Activated T-helper 2 cell treated with anti-CD3 and anti-CD28 coated beads, Interferon-gamma antibody, Interleukin-2, Interleukin-4, amounts not matched to agents 10 μg/mL and 5 μg/mL and 100 μg/mL, durations not matched to agents 14 hours and 24 hours and 36 hours (primary cell): Measurements from ENCODE around the gene TTC23. TPM values are rescaled to one million over a fixed set of nuclear protein-coding genes. Genes with fewer than 3 reads are reported as not detected.

Experiments
- DNase-seq: peaks from one replicate; pipeline ENCODE4 v3.0.0; 2021; ENCODE audit warnings: low spot score
- H3K27ac Mint-ChIP-seq: one replicate; pipeline ENCODE4 v1.8.0; 2021; ENCODE audit warnings: mixed read lengths
- H3K27me3 Mint-ChIP-seq: one replicate; pipeline ENCODE4 v1.8.0; 2021; ENCODE audit warnings: low read depth, mixed read lengths
- H3K36me3 Mint-ChIP-seq: one replicate; pipeline ENCODE4 v1.8.0; 2021; ENCODE audit warnings: low read depth, mixed read lengths
- H3K4me1 Mint-ChIP-seq: one replicate; pipeline ENCODE4 v1.8.0; 2021; ENCODE audit warnings: low read depth, mixed read lengths
- H3K4me3 Mint-ChIP-seq: one replicate; pipeline ENCODE4 v1.8.0; 2021; ENCODE audit warnings: low read depth, mild to moderate bottlenecking, moderate library complexity, mixed read lengths
- H3K9me3 Mint-ChIP-seq: one replicate; pipeline ENCODE4 v1.8.0; 2021; ENCODE audit warnings: mixed read lengths
- intact Hi-C: fragments of 100-400 bp; cut with micrococcal nuclease; formaldehyde crosslinking; loops from one replicate; pipeline ENCODE4 v1.15.1; 2023
- total RNA-seq: library from RNA; stranded (reverse); gene quantifications from 2 replicates; pipeline ENCODE4 v1.2.3, GENCODE V29; 2022

Gene TTC23
- total RNA-seq, 1 donor from 2014 or later, result 3.9 TPM

DNA sequence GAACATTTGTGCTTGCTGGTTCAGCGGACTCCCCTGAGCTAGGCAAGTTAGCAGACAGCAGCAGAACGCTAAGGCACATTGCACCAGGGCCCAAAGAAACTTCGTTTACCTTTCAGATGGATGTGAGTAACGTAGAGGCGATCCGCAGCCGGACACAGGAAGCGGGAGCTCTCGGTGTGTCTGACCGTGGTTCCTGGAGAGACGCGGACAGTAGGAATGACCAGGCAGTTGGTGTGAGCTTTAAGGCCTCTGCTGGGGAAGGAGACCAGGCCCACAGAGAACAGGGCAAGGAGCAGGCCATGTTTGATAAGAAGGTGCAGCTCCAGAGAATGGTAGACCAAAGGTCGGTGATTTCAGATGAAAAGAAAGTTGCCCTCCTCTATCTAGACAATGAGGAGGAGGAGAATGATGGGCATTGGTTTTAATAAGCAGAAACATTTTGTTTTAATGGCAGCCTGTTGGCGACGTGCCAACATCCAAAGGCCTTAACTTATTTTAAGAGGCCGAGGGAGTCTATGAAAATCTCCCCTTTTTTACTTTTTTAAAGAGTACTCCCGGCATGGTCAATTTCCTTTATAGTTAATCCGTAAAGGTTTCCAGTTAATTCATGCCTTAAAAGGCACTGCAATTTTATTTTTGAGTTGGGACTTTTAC, 116.6 kb downstream of the TTC23 start:
- intact Hi-C loops, result no loop called here
- DNase-seq, result no peak
- Mint-ChIP-seq H3K9me3 (no peaks in the 10 kb centered on the region), H3K27me3 (no peaks in the 10 kb centered on the region), H3K27ac (no peak overlapping the region), H3K4me1 (peaks cover 4% of the 10 kb centered on the region), H3K4me3 (no peak overlapping the region), H3K36me3 (no peaks in the 10 kb centered on the region)

DNA sequence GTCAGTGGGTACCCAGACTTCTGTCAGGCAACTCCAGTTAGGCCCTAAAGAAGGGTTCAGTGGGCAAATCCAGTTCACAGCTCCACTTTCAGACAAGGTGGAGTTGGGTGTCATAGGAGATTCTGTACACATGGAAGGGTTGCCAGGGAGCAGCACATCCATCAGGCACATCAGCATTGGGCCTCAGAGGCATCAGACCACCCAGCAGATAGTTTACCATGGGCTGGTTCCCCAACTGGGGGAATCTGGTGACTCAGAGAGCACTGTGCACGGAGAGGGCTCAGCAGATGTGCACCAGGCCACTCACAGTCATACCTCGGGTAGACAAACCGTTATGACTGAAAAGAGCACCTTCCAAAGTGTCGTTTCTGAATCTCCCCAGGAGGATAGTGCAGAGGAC, 117.3 kb downstream of the TTC23 start:
- Mint-ChIP-seq H3K27me3 (no peaks in the 10 kb centered on the region), H3K36me3 (no peaks in the 10 kb centered on the region), H3K9me3 (no peaks in the 10 kb centered on the region), H3K4me3 (no peak overlapping the region), H3K4me1 (peaks cover 4% of the 10 kb centered on the region), H3K27ac (no peak overlapping the region)
- intact Hi-C loops, result no loop called here
- DNase-seq, result no peak

- H3K27ac Mint-ChIP-seq, result no peak overlapping the region
- no peaks in the 10 kb centered on the region for H3K27me3 Mint-ChIP-seq
- no peak for DNase-seq
- H3K4me3 Mint-ChIP-seq, result no peak overlapping the region
- intact Hi-C loops, result no loop called here
- no peaks in the 10 kb centered on the region for H3K9me3 Mint-ChIP-seq
- H3K4me1 Mint-ChIP-seq, result peaks cover 4% of the 10 kb centered on the region
- H3K36me3 Mint-ChIP-seq, result no peaks in the 10 kb centered on the region
Measured at GRCh38 chr15:99131441-99132023, 117.8 kb downstream of the TTC23 start.

- DNase-seq, result no peak
- intact Hi-C loops, result no loop called here
- H3K9me3 Mint-ChIP-seq, result no peaks in the 10 kb centered on the region
Measured at GRCh38 chr15:99130765-99131440, 118.5 kb downstream of the TTC23 start.

DNA sequence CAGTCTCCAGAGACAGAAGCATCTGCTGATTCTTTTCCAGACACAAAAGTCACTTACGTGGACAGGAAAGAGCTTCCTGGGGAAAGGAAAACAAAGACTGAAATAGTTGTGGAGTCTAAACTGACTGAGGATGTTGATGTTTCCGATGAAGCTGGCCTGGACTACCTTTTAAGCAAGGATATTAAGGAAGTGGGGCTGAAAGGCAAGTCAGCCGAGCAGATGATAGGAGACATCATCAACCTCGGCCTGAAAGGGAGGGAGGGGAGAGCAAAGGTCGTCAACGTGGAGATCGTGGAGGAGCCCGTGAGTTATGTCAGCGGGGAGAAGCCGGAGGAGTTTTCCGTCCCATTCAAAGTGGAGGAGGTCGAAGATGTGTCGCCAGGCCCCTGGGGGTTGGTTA, 119.1 kb downstream of the TTC23 start:
- intact Hi-C loops, result no loop called here
- peaks cover 2% of the 10 kb centered on the region for H3K4me1 Mint-ChIP-seq
- H3K27ac Mint-ChIP-seq, result no peak overlapping the region

More at GRCh38 chr15:99130765-99131440, 118.5 kb downstream of the TTC23 start:
- Mint-ChIP-seq H3K4me1 (peaks cover 4% of the 10 kb centered on the region), H3K27me3 (no peaks in the 10 kb centered on the region), H3K36me3 (no peaks in the 10 kb centered on the region), H3K4me3 (no peak overlapping the region), H3K27ac (no peak overlapping the region)

DNA sequence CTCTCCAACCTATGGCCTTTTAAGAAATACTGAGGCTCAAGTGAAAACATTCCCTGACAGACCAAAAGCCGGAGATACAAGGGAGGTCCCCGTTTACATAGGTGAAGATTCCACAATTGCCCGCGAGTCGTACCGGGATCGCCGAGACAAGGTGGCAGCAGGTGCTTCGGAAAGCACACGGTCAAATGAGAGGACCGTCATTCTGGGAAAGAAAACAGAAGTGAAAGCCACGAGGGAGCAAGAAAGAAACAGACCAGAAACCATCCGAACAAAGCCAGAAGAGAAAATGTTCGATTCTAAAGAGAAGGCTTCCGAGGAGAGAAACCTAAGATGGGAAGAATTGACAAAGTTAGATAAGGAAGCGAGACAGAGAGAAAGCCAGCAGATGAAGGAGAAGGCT, 119.7 kb downstream of the TTC23 start:
- Mint-ChIP-seq H3K27ac (no peak overlapping the region), H3K9me3 (no peaks in the 10 kb centered on the region), H3K4me3 (no peak overlapping the region), H3K27me3 (no peaks in the 10 kb centered on the region), H3K36me3 (no peaks in the 10 kb centered on the region), H3K4me1 (no peaks in the 10 kb centered on the region)
- no peak for DNase-seq
- intact Hi-C loops, result no loop called here

More for the DNA sequence above, 119.1 kb downstream of the TTC23 start:
- Mint-ChIP-seq H3K36me3 (no peaks in the 10 kb centered on the region), H3K27me3 (no peaks in the 10 kb centered on the region), H3K4me3 (no peak overlapping the region), H3K9me3 (no peaks in the 10 kb centered on the region)
- DNase-seq, result no peak

- Mint-ChIP-seq H3K9me3 (no peaks in the 10 kb centered on the region), H3K4me3 (no peak overlapping the region), H3K4me1 (no peaks in the 10 kb centered on the region), H3K36me3 (no peaks in the 10 kb centered on the region), H3K27me3 (no peaks in the 10 kb centered on the region), H3K27ac (no peak overlapping the region)
- no peak for DNase-seq
- intact Hi-C loops, result no loop called here
Measured at GRCh38 chr15:99128411-99128810, 121.0 kb downstream of the TTC23 start.

DNA sequence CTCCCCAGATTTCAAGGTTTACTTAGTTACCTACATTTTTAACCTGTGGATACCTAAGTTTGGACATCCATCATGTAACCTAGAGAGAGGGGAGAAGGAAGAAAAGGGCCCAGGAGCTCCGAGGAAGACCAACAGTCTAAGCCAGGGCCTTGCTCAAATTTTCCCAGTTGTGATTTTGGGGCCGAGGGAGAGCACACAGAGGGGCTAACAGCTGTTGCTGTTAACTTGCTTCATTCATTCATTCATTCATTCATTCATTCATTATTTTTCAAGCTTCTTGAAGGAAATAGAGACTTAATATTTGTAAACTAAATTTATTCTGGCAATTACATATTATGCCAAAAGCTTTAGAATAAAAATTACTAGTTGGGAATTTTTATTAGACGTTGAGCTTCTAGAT, 121.6 kb downstream of the TTC23 start:
- Mint-ChIP-seq H3K27ac (no peak overlapping the region), H3K4me3 (no peak overlapping the region), H3K9me3 (no peaks in the 10 kb centered on the region), H3K36me3 (no peaks in the 10 kb centered on the region), H3K4me1 (no peaks in the 10 kb centered on the region), H3K27me3 (no peaks in the 10 kb centered on the region)
- no peak for DNase-seq
- intact Hi-C loops, result no loop called here

GRCh38 chr15:99126930-99127329, 122.5 kb downstream of the TTC23 start:
- no peaks in the 10 kb centered on the region for H3K9me3 Mint-ChIP-seq
- no peaks in the 10 kb centered on the region for H3K4me1 Mint-ChIP-seq
- H3K27ac Mint-ChIP-seq, result no peak overlapping the region
- no peaks in the 10 kb centered on the region for H3K27me3 Mint-ChIP-seq
- H3K36me3 Mint-ChIP-seq, result no peaks in the 10 kb centered on the region
- H3K4me3 Mint-ChIP-seq, result no peak overlapping the region
- no peak for DNase-seq
- intact Hi-C loops, result no loop called here

DNA sequence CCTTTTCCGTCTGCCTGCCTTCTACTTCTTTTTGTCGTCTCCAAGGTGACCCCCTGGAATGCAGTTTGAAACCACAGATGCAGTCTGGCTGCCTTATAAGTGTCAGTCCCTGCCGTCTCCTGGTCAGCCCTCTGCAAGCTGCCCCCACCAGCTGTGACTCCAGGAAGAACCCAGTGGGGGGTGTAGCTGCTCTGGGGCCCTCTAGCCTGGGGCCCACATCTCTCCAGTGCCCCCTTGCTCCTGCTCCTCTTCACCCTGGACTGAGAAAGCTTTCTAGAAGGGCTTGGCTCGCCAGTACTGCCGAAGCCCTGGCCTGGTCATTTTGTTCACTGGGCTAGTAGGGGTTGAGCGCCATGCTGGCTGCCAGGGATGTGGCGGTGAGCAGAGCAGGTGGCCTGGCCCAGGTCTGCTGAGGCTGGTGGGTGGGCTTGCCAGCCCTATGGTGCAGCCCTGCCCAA, 123.2 kb downstream of the TTC23 start:
- Mint-ChIP-seq H3K27me3 (no peaks in the 10 kb centered on the region), H3K36me3 (no peaks in the 10 kb centered on the region), H3K9me3 (no peaks in the 10 kb centered on the region), H3K4me1 (no peaks in the 10 kb centered on the region), H3K4me3 (no peak overlapping the region), H3K27ac (no peak overlapping the region)
- intact Hi-C loops, result no loop called here
- no peak for DNase-seq

GRCh38 chr15:99125061-99125891, 124.1 kb downstream of the TTC23 start:
- Mint-ChIP-seq H3K9me3 (no peaks in the 10 kb centered on the region), H3K27me3 (no peaks in the 10 kb centered on the region), H3K27ac (no peak overlapping the region), H3K4me3 (no peak overlapping the region), H3K36me3 (no peaks in the 10 kb centered on the region), H3K4me1 (no peaks in the 10 kb centered on the region)
- intact Hi-C loops, result no loop called here
- DNase-seq, result no peak

DNA sequence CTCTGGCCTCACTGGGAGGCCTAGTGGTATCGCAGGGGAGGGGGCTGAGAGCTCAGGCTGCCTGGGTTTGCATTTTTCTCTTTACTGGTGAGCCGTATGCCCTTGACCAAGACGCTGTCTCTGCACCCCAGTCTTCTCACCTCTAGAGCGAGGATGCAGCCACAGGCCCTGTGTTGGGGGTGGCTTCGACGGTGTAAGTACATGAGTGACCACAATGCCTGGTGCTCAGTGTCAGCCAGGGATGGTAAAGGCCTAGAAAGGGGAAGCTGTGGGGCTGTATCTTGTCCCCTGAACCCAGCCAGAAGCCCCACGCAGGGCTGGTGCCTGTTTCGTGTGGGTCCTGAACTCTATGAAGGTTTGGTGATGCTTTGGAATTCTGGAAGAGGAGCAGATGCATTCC, 124.7 kb downstream of the TTC23 start:
- Mint-ChIP-seq H3K4me1 (no peaks in the 10 kb centered on the region), H3K27me3 (no peaks in the 10 kb centered on the region), H3K9me3 (no peaks in the 10 kb centered on the region), H3K36me3 (no peaks in the 10 kb centered on the region), H3K4me3 (no peak overlapping the region), H3K27ac (no peak overlapping the region)
- DNase-seq, result no peak
- intact Hi-C loops, result no loop called here
